ENCODE results near the gene PRR9. TPM values are rescaled to one million over a fixed set of nuclear protein-coding genes. Genes with fewer than 3 reads are reported as not detected.

Gene PRR9
- total RNA-seq, 2 experiments from 2014 or later, result not detected

- ChIA-PET POLR2A (no interaction called here), CTCF (no interaction called here)
These were observed 44.1 kb downstream of the PRR9 start for GRCh38 chr1:153261281-153262069.

- CTCF ChIA-PET, result no interaction called here
- POLR2A ChIA-PET, result no interaction called here
These were observed 44.6 kb downstream of the PRR9 start for GRCh38 chr1:153262070-153262366.

GRCh38 chr1:153262462-153263157 is 45.2 kb downstream of the PRR9 start:
- ChIA-PET POLR2A (no interaction called here), CTCF (no interaction called here)

- CTCF ChIA-PET, result no interaction called here
- POLR2A ChIA-PET, result no interaction called here
These were observed 48.1 kb downstream of the PRR9 start for GRCh38 chr1:153265457-153265856.

Other genes starting within 250 kb of the PRR9 start
- gene SPRR4, start 246.9 kb upstream of the PRR9 start, total RNA-seq, result not detected
- not detected for gene SPRR1A, start 233.5 kb upstream of the PRR9 start, total RNA-seq
- not detected for gene SPRR3, start 215.8 kb upstream of the PRR9 start, total RNA-seq
- gene SPRR1B, start 186.4 kb upstream of the PRR9 start, total RNA-seq, result not detected
- gene SPRR2D, start 176.5 kb upstream of the PRR9 start, total RNA-seq, result not detected
- gene SPRR2A, start 160.1 kb upstream of the PRR9 start, total RNA-seq, result not detected
- gene SPRR2B, start 146.0 kb upstream of the PRR9 start, total RNA-seq, result not detected
- gene SPRR2E, start 123.1 kb upstream of the PRR9 start, total RNA-seq, result not detected
- gene SPRR2F, start 104.1 kb upstream of the PRR9 start, total RNA-seq, result not detected
- not detected for gene SPRR2G, start 66.7 kb upstream of the PRR9 start, total RNA-seq
- not detected for gene LELP1, start 14.2 kb upstream of the PRR9 start, total RNA-seq
- not detected for gene LORICRIN, start 42.1 kb downstream of the PRR9 start, total RNA-seq
- gene PGLYRP3, start 95.4 kb downstream of the PRR9 start, total RNA-seq, result not detected
- gene PGLYRP4, start 131.3 kb downstream of the PRR9 start, total RNA-seq, result not detected
- not detected for gene S100A9, start 140.3 kb downstream of the PRR9 start, total RNA-seq
- gene S100A12, start 158.0 kb downstream of the PRR9 start, total RNA-seq, result not detected
- not detected for gene S100A8, start 173.5 kb downstream of the PRR9 start, total RNA-seq
- gene S100A7A, start 198.9 kb downstream of the PRR9 start, total RNA-seq, result not detected
- gene S100A7, start 243.1 kb downstream of the PRR9 start, total RNA-seq, result not detected